DOHH2 (cell line): Measurements from ENCODE around the gene ULBP1.

Experiments
- EZH2phosphoT487 ChIP-seq: fragments of 200-600 bp; sonication (generic); IDR thresholded peaks from 2 replicates; pipeline ENCODE4 v1.6.1; 2017; ENCODE audit warnings: borderline replicate concordance, mild to moderate bottlenecking, antibody characterized with exemption, low read length, moderate library complexity, mixed read lengths
- TF ChIP-seq, protein P1 (sequence below): fragments of 200-600 bp; sonication (generic); IDR thresholded peaks from one replicate; pipeline ENCODE4 v1.5.1; 2014; ENCODE audit warnings: antibody characterized with exemption, mild to moderate bottlenecking, low read depth, low read length; ENCODE audit not compliant: poor library complexity, severe bottlenecking

DNA sequence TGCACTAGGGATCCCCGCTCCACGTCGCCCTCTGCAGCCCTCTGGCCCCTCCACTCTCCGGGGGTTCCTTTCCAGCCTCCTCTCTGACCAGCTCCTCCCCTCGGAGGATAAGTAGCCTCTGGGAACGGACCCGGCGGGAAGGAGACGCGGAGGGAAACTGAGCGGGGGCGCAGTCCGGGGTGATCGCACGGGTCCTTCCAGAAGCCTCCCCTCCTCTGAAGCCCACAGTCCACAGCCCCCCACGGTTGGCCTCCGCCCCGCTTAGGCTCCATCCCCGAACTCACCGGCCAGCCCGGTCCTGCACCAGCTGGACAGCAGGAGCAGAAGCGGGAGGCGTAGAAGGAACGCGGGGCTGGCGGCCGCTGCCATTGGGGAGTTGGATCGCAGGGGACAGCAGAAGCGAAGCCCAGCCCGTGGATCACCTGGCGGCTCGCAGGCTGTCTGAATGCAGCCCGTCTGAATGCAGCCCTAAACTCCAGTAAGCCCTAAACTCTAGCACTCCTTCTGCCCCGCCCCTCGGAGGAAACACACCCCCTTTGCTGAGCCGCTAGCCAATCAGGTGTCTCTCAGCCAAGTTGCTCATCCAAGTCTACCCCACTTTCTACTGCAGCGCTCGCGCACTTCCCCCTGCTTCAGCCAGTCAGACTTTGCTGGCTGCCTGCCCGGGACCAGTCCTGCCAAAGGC lies 41.0 kb upstream of the ULBP1 start, which contains the start of gene RAET1G:
- TF ChIP-seq, protein P1, sequence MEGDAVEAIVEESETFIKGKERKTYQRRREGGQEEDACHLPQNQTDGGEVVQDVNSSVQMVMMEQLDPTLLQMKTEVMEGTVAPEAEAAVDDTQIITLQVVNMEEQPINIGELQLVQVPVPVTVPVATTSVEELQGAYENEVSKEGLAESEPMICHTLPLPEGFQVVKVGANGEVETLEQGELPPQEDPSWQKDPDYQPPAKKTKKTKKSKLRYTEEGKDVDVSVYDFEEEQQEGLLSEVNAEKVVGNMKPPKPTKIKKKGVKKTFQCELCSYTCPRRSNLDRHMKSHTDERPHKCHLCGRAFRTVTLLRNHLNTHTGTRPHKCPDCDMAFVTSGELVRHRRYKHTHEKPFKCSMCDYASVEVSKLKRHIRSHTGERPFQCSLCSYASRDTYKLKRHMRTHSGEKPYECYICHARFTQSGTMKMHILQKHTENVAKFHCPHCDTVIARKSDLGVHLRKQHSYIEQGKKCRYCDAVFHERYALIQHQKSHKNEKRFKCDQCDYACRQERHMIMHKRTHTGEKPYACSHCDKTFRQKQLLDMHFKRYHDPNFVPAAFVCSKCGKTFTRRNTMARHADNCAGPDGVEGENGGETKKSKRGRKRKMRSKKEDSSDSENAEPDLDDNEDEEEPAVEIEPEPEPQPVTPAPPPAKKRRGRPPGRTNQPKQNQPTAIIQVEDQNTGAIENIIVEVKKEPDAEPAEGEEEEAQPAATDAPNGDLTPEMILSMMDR, result no peak
- no peak for TF ChIP-seq EZH2phosphoT487
